H9 (cell line): Measurements from ENCODE around the gene STAMBPL1. TPM values are rescaled to one million over a fixed set of nuclear protein-coding genes. Genes with fewer than 3 reads are reported as not detected.

Source experiments
- DNase-seq: peaks from one replicate; pipeline ENCODE4 v3.0.0-alpha.2; 2017
- H2AFZ ChIP-seq: one replicate; pipeline ENCODE4 v1.6.1; 2013; ENCODE audit warnings: mild to moderate bottlenecking, low read length, control low read depth, moderate library complexity
- H2AK5ac ChIP-seq: 2 replicates; pipeline ENCODE4 v1.6.1; 2013; ENCODE audit warnings: low read length, control low read depth, mixed read lengths; ENCODE audit not compliant: insufficient read length
- H2BK120ac ChIP-seq: one replicate; pipeline ENCODE4 v1.6.1; 2013; ENCODE audit warnings: low read depth, mild to moderate bottlenecking, low read length, control low read depth, inconsistent platforms; ENCODE audit not compliant: poor library complexity, severe bottlenecking
- H2BK12ac ChIP-seq: 2 replicates; pipeline ENCODE4 v1.6.1; 2013; ENCODE audit warnings: low read length, control low read depth, mixed read lengths, low read depth; ENCODE audit not compliant: insufficient read length
- H2BK15ac ChIP-seq: 2 replicates; pipeline ENCODE4 v1.6.1; 2013; ENCODE audit warnings: low read depth, low read length, control low read depth
- H2BK20ac ChIP-seq: one replicate; pipeline ENCODE4 v1.6.1; 2013; ENCODE audit warnings: low read depth, mild to moderate bottlenecking, low read length, control low read depth, inconsistent platforms; ENCODE audit not compliant: poor library complexity, severe bottlenecking
- H2BK5ac ChIP-seq: 2 replicates; pipeline ENCODE4 v1.6.1; 2013; ENCODE audit warnings: low read length, control low read depth, mixed read lengths; ENCODE audit not compliant: insufficient read length
- H3K14ac ChIP-seq: 2 replicates; pipeline ENCODE4 v1.6.1; 2013; ENCODE audit warnings: low read length, control low read depth; ENCODE audit not compliant: insufficient read depth
- H3K18ac ChIP-seq: 2 replicates; pipeline ENCODE4 v1.6.1; 2013; ENCODE audit warnings: low read depth, mild to moderate bottlenecking, mixed read lengths, low read length, control low read depth; ENCODE audit not compliant: insufficient read length
- H3K23ac ChIP-seq: 2 replicates; pipeline ENCODE4 v1.6.1; 2013; ENCODE audit warnings: low read length, control low read depth, mixed read lengths, low read depth; ENCODE audit not compliant: insufficient read length
- H3K23me2 ChIP-seq: 2 replicates; pipeline ENCODE4 v1.6.1; 2013; ENCODE audit warnings: low read depth, mild to moderate bottlenecking, mixed read lengths, low read length, control low read depth; ENCODE audit not compliant: insufficient read length, poor library complexity, severe bottlenecking
- H3K27ac ChIP-seq: 2 replicates; pipeline ENCODE4 v1.5.1; 2013; ENCODE audit warnings: low read length, control low read depth, mixed read lengths, low read depth; ENCODE audit not compliant: insufficient read length
- H3K27me3 ChIP-seq: 2 replicates; pipeline ENCODE4 v1.6.1; 2013; ENCODE audit warnings: low read length, control low read depth, inconsistent platforms; ENCODE audit not compliant: insufficient read depth
- H3K4ac ChIP-seq: 2 replicates; pipeline ENCODE4 v1.6.1; 2013; ENCODE audit warnings: low read depth, mild to moderate bottlenecking, control low read depth, inconsistent platforms, low read length, moderate library complexity
- H3K4me1 ChIP-seq: 2 replicates; pipeline ENCODE4 v1.6.1; 2013; ENCODE audit warnings: low read length, control low read depth, inconsistent platforms; ENCODE audit not compliant: insufficient read depth
- H3K4me2 ChIP-seq: 2 replicates; pipeline ENCODE4 v1.6.1; 2013; ENCODE audit warnings: low read length, control low read depth, mixed read lengths; ENCODE audit not compliant: insufficient read length, insufficient read depth
- H3K56ac ChIP-seq: 2 replicates; pipeline ENCODE4 v1.6.1; 2013; ENCODE audit warnings: low read depth, mild to moderate bottlenecking, mixed read lengths, low read length, control low read depth; ENCODE audit not compliant: insufficient read length
- H3K79me1 ChIP-seq: 2 replicates; pipeline ENCODE4 v1.6.1; 2013; ENCODE audit warnings: low read depth, mild to moderate bottlenecking, moderate library complexity, low read length, control low read depth, inconsistent platforms; ENCODE audit not compliant: insufficient read depth, poor library complexity, severe bottlenecking
- H3K79me2 ChIP-seq: 2 replicates; pipeline ENCODE4 v1.6.1; 2013; ENCODE audit warnings: low read length, control low read depth, inconsistent platforms; ENCODE audit not compliant: insufficient read depth
- H3K9ac ChIP-seq: 2 replicates; pipeline ENCODE4 v1.6.1; 2013; ENCODE audit warnings: low read length, control low read depth, mixed read lengths; ENCODE audit not compliant: insufficient read length; ENCODE audit errors: extremely low read depth
- H3K9me3 ChIP-seq: one replicate; pipeline ENCODE4 v1.6.1; 2013; ENCODE audit warnings: low read depth, low read length, inconsistent platforms; ENCODE audit not compliant: control insufficient read depth
- H3T11ph ChIP-seq: one replicate; pipeline ENCODE4 v1.6.1; 2013; ENCODE audit warnings: mild to moderate bottlenecking, low read length, control low read depth, inconsistent platforms
- H4K20me1 ChIP-seq: one replicate; pipeline ENCODE4 v1.6.1; 2013; ENCODE audit not compliant: control insufficient read depth, insufficient read length, insufficient read depth
- H4K5ac ChIP-seq: 2 replicates; pipeline ENCODE4 v1.6.1; 2013; ENCODE audit warnings: low read depth, mild to moderate bottlenecking, mixed read lengths, low read length, control low read depth; ENCODE audit not compliant: insufficient read length
- H4K8ac ChIP-seq: replicated peaks from 2 replicates; pipeline ENCODE4 v1.6.1; 2013; ENCODE audit warnings: low read length, control low read depth, mixed read lengths, low read depth; ENCODE audit not compliant: insufficient read length
- H4K91ac ChIP-seq: 2 replicates; pipeline ENCODE4 v1.6.1; 2013; ENCODE audit warnings: low read depth, mild to moderate bottlenecking, moderate library complexity, mixed read lengths, low read length, control low read depth; ENCODE audit not compliant: insufficient read length
- H3K27ac Mint-ChIP-seq, 3 experiments: 2 replicates in 2 of 3; 3 replicates in 1 of 3; pipeline ENCODE4 v1.8.0; 2020 to 2021; ENCODE audit warnings: mixed read lengths in 3 of 3, mild to moderate bottlenecking in 1 of 3, moderate library complexity in 1 of 3
- H3K27me3 Mint-ChIP-seq: 2 replicates; pipeline ENCODE4 v1.8.0; 2021; ENCODE audit warnings: low read depth, mild to moderate bottlenecking, moderate library complexity, mixed read lengths
- H3K36me3 Mint-ChIP-seq, 3 experiments: 2 replicates in 2 of 3; 3 replicates in 1 of 3; pipeline ENCODE4 v1.8.0; 2020 to 2021; ENCODE audit warnings: low read depth in 3 of 3, mixed read lengths in 3 of 3; ENCODE audit not compliant: insufficient read depth in 1 of 3
- H3K4me1 Mint-ChIP-seq, 2 experiments: 2 replicates each; pipeline ENCODE4 v1.8.0; 2020; ENCODE audit warnings: mixed read lengths in 2 of 2
- H3K4me3 Mint-ChIP-seq, 2 experiments: 2 replicates in 1 of 2; 3 replicates in 1 of 2; pipeline ENCODE4 v1.8.0; 2020 to 2021; ENCODE audit warnings: mild to moderate bottlenecking in 2 of 2, mixed read lengths in 2 of 2, moderate library complexity in 1 of 2
- H3K9me3 Mint-ChIP-seq, 2 experiments: 2 replicates in 1 of 2; 3 replicates in 1 of 2; pipeline ENCODE4 v1.8.0; 2020; ENCODE audit warnings: mild to moderate bottlenecking in 2 of 2, mixed read lengths in 2 of 2, moderate library complexity in 1 of 2
- CTCF ChIP-seq: fragments of 200-600 bp; sonication (generic); conservative IDR thresholded peaks from 3 replicates; pipeline ENCODE4 v1.8.0; 2021; ENCODE audit warnings: antibody characterized with exemption, mild to moderate bottlenecking
- WGBS: extraction: QIAGEN DNeasy Blood & Tissue Kit; methylation state at CpG from one replicate; pipeline ENCODE4 v1.1.7; 2013; ENCODE audit warnings: missing lambda C conversion rate, low lambda C conversion rate, mixed read lengths; ENCODE audit not compliant: insufficient read length; ENCODE audit errors: extremely low coverage; 5-methylcytosine and 5-hydroxymethylcytosine counted together
- total RNA-seq: library from RNA; stranded (reverse); gene quantifications from 2 replicates; pipeline ENCODE4 v1.2.1, GENCODE V29; 2021

STAMBPL1 gene
- total RNA-seq, 1 experiment from 2014 or later, result 3.2 TPM

GRCh38 chr10:88881320-88881719, 1.3 kb downstream of the STAMBPL1 start:
- H2AK5ac ChIP-seq, result no peak overlapping the region
- H2BK20ac ChIP-seq, result no peak overlapping the region
- H4K5ac ChIP-seq, result no peak overlapping the region
- no peaks in the 10 kb centered on the region for H3K79me2 ChIP-seq
- no peak overlapping the region for H2BK15ac ChIP-seq
- H3K9me3 ChIP-seq, result no peaks in the 10 kb centered on the region
- Mint-ChIP-seq H3K4me3 (peak overlapping the region; percentile 90 to 93), H3K36me3 (no peaks in the 10 kb centered on the region), H3K4me1 (peaks cover 13 to 27% of the 10 kb centered on the region in 2 experiments), H3K27ac (no peak overlapping the region), H3K27me3 (peaks cover 18% of the 10 kb centered on the region), H3K9me3 (no peaks in the 10 kb centered on the region)
- H3K27me3 ChIP-seq, result no peaks in the 10 kb centered on the region; the same call in 1 of the 2 replicates
- no peak overlapping the region for H4K8ac ChIP-seq
- no peak for TF ChIP-seq CTCF
- no peak overlapping the region for H4K91ac ChIP-seq
- H3K4me1 ChIP-seq, result no peaks in the 10 kb centered on the region; the same call in 1 of the 2 replicates
- no peak overlapping the region for H2BK5ac ChIP-seq
- no peak overlapping the region for H2BK120ac ChIP-seq
- no peak overlapping the region for H3K56ac ChIP-seq
- H3K9ac ChIP-seq, result no peak overlapping the region
- no peak overlapping the region for H2AFZ ChIP-seq
- no peaks in the 10 kb centered on the region for H3K79me1 ChIP-seq
- peaks cover 11% of the 10 kb centered on the region for H3K23me2 ChIP-seq
- H3K18ac ChIP-seq, result no peak overlapping the region
- no peak overlapping the region for H3K23ac ChIP-seq
- H2BK12ac ChIP-seq, result no peak overlapping the region
- no peak overlapping the region for H3K14ac ChIP-seq
- no peak for DNase-seq
- WGBS, result no CpG with 5 or more reads among the region's 6 CpGs
- H3T11ph ChIP-seq, result no peak overlapping the region
- H3K27ac ChIP-seq, result no peak overlapping the region
- no peaks in the 10 kb centered on the region for H4K20me1 ChIP-seq
- no peak overlapping the region for H3K4ac ChIP-seq
- peak overlapping the region; percentile 89 for H3K4me2 ChIP-seq
